Measurements from ENCODE around the gene HOXB1. TPM values are rescaled to one million over a fixed set of nuclear protein-coding genes. Genes with fewer than 3 reads are reported as not detected.
A peak's percentile ranks its signal among the peaks of the same experiment; 100 is the strongest.

The HOXB1 gene
- total and polyA plus RNA-seq, 12 donors = not detected

DNA sequence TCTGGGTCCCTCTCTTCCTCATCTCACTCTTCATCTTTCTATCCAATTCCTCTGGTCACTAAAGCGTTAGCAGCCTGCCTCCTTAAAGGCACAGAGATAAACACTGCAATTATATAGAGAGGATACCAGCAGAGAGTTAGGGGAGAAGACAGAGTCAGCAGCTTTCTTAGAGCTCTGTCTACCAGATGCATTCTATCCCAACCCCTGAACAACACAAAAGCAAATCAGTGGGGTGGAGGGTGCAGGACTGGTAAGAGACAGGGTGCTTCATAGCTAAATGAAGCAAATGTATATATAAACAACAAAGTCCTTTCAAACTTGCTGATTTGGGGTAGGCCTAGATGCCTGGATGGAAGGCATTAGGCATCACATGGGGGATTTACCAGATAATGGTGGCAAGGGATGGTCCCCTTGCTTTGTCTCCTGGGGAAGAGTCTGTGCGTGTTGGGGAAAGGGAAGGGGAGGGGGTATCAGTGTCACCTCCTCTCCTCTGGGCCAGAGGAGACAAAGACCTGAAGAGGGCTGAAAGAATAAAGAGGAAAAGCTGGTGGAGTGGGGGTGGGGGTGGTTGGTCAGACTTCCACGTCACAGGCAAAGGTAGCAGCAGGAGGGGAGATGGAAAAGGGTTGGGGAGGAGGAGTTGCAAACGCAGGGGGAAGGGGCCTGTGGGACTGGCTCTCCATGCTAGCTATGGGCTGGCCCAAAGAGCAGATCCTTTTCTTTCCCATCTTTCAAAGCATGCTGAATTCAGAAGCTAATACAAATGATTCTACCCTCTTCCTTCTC, 35.3 kb upstream of the HOXB1 start:
- intact Hi-C loops (cut with DNase I) = no loop called here
- ATAC-seq = no peak

DNA sequence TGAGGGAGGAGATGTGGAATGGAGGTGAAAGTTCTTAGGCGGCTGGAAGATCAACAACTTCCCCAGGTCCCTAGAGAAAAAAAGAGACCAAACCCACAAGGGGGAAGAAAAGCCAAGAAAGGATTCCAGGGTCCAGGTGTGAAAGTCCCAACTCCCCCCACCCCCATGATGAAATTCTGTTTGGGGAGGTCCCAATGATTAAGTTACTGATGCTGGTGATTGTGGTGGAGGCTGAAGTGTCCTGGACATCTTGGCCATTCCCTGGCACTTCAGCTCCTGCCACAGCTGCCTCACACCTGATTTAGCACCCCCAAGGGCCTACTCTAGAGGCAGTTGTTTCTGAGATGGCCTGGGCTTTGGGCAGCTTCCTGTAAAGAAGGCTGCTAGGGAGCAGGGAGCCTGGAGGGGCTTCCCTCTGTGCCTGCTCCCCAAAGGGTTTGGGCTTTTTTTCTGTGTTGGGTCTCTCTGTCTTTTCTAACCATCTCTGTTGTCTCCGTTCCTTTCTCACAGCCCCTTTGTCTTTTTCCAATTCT, 34.3 kb upstream of the HOXB1 start:
- WGBS, 2 donors = 47 to 48% methylated on average over 2 of the region's 2 CpGs
- H3K4me1 ChIP-seq = peaks cover 0 to 20% (median 4%) of the 10 kb centered on the region in 9 donors

More for the DNA sequence above, 35.3 kb upstream of the HOXB1 start:
- no peaks in the 10 kb centered on the region for H3K9me3 ChIP-seq
- H3K36me3 ChIP-seq = no peaks in the 10 kb centered on the region
- TF ChIP-seq, protein P1, sequence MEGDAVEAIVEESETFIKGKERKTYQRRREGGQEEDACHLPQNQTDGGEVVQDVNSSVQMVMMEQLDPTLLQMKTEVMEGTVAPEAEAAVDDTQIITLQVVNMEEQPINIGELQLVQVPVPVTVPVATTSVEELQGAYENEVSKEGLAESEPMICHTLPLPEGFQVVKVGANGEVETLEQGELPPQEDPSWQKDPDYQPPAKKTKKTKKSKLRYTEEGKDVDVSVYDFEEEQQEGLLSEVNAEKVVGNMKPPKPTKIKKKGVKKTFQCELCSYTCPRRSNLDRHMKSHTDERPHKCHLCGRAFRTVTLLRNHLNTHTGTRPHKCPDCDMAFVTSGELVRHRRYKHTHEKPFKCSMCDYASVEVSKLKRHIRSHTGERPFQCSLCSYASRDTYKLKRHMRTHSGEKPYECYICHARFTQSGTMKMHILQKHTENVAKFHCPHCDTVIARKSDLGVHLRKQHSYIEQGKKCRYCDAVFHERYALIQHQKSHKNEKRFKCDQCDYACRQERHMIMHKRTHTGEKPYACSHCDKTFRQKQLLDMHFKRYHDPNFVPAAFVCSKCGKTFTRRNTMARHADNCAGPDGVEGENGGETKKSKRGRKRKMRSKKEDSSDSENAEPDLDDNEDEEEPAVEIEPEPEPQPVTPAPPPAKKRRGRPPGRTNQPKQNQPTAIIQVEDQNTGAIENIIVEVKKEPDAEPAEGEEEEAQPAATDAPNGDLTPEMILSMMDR (IDR thresholded peaks at IDR 0.05) = no peak
- 32 to 46% methylated on average over 4 of the region's 4 CpGs for WGBS, 2 donors
- no peak overlapping the region for H3K4me3 ChIP-seq
- DNase-seq = no peak
- H3K27me3 ChIP-seq = peaks cover 22 to 100% (median 100%) of the 10 kb centered on the region in 7 donors
- H3K4me1 ChIP-seq = peaks cover 0 to 20% (median 4%) of the 10 kb centered on the region in 9 donors
- peak overlapping the region in 2 of 10 donors; percentile 44 to 80 for H3K27ac ChIP-seq

DNA sequence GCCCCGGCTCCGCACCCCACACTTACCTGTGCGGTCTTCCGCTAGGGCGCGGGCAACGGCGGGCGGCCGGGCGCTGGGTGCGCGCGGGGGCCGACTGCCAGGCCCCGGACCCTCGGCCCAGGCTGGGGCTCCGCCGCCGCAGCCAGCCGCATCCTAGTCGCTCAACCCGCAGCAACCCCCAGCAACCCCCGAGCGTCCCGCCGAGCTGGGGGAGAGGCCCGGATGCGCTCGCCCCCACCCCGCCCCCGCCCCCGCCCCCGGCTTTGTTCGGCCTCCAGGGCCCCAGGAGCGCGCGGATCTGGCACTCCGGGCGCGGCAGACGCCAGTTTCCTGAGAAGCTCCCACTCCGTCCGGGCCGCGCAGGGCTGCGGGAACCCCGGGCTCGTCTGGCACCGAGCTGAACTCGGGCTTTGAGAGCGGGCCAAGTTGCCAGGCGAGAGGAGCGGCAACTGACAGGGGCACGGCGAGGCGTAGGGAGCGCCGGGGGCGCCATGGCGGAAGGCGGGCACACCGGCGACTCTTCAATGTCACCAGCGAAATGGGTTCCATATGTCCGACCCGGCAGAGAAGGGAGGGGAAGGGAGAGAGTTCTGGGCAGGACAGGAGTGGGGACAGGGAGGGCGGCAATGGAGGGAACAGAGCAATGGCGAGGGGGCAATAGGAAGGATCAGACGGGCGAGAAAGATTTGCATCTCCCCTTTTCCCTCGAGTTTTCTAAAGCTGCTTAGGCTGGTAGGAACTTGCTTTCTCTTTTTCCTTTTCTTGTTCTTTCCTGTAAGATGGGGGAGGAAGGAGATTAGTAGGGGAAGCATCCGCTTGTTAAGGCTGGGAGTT, 33.6 kb upstream of the HOXB1 start:
- Histone ChIP-seq H3K36me3 (no peaks in the 10 kb centered on the region), H3K4me1 (peaks cover 0 to 20% (median 4%) of the 10 kb centered on the region in 9 donors), H3K9me3 (no peaks in the 10 kb centered on the region), H3K27ac (peak overlapping the region in 5 of 10 donors; percentile 31 to 80 (median 58)), H3K27me3 (peaks cover 20 to 99% (median 96%) of the 10 kb centered on the region in 7 donors), H3K4me3 (peak overlapping the region in 9 of 10 donors; percentile 37 to 53 (median 41))
- ATAC-seq (peak in 2 of 8 donors; percentile 38 to 65), DNase-seq (no peak)
- 3% methylated on average over 72 to 73 of the region's 73 CpGs for WGBS, 2 donors
- TF ChIP-seq, protein P1 (IDR thresholded peaks at IDR 0.05) = no peak
- intact Hi-C loops (cut with DNase I) = no loop called here

More for the DNA sequence above, 34.3 kb upstream of the HOXB1 start:
- DNase-seq (no peak), ATAC-seq (no peak)
- peak overlapping the region in 2 of 10 donors; percentile 52 to 53 for H3K4me3 ChIP-seq
- H3K9me3 ChIP-seq = no peaks in the 10 kb centered on the region
- intact Hi-C loops (cut with DNase I) = no loop called here
- H3K27me3 ChIP-seq = peaks cover 20 to 99% (median 96%) of the 10 kb centered on the region in 7 donors
- H3K27ac ChIP-seq = peak overlapping the region in 2 of 10 donors; percentile 77 to 80
- TF ChIP-seq, protein P1 (IDR thresholded peaks at IDR 0.05) = no peak
- no peaks in the 10 kb centered on the region for H3K36me3 ChIP-seq

DNA sequence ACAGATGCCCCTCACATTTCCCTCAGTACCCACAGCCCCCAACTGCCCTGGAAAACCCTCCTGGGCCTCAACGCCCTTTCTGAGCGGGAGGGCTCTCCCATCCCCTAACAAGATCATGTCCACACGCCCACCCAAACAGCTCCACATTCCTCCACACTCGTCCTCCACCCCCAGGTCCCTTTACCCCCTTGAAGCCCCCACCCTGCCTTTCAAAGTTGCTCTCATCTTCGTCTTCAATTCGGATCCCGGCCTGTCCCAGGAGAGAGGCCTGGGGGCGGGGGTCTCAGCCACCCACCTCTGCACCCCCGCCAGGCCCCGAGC, 33.0 kb upstream of the HOXB1 start:
- DNase-seq (no peak), ATAC-seq (no peak)
- WGBS, 2 donors = 12 to 16% methylated on average over 8 to 10 of the region's 10 CpGs
- peak overlapping the region in 2 of 10 donors; percentile 77 to 80 for H3K27ac ChIP-seq
- H3K4me3 ChIP-seq = peak overlapping the region in 7 of 10 donors; percentile 37 to 53 (median 42)
- H3K36me3 ChIP-seq = no peaks in the 10 kb centered on the region
- no peaks in the 10 kb centered on the region for H3K9me3 ChIP-seq
- TF ChIP-seq, protein P1 (IDR thresholded peaks at IDR 0.05) = no peak
- H3K27me3 ChIP-seq = peaks cover 20 to 99% (median 95%) of the 10 kb centered on the region in 7 donors
- intact Hi-C loops (cut with DNase I) = no loop called here
- peaks cover 0 to 19% (median 3%) of the 10 kb centered on the region in 9 donors for H3K4me1 ChIP-seq
